GM19099 (cell line): Measurements from ENCODE around the gene SSC4D.
A peak's percentile ranks its signal among the peaks of the same experiment; 100 is the strongest.

Source experiments
- POLR2A ChIP-seq: IDR thresholded peaks from 3 replicates; pipeline ENCODE4 v1.6.1; 2011; ENCODE audit warnings: low read depth; ENCODE audit not compliant: insufficient read length; ENCODE audit errors: extremely low read depth

The SSC4D gene

DNA sequence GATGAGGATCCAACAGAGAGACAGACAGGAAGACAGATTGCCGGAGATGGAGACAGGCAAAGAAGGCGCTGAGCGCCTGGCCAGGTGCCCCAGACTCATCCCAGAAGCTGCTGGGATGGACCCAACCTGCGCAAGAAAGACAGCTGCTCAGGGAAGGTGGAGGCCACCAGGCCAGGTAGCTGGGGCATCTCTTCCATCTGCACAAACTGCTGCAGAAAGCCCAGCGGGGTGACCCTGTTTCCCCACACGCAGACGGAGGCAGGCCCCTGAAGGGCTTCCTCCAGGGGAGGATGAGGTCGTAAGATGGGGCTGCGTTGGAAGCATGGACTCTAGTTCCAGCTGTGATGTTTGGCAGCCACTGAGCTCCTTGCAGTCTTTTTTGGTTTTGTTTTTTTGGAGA is 34.2 kb downstream of the SSC4D start:
- TF ChIP-seq POLR2A: no peak

DNA sequence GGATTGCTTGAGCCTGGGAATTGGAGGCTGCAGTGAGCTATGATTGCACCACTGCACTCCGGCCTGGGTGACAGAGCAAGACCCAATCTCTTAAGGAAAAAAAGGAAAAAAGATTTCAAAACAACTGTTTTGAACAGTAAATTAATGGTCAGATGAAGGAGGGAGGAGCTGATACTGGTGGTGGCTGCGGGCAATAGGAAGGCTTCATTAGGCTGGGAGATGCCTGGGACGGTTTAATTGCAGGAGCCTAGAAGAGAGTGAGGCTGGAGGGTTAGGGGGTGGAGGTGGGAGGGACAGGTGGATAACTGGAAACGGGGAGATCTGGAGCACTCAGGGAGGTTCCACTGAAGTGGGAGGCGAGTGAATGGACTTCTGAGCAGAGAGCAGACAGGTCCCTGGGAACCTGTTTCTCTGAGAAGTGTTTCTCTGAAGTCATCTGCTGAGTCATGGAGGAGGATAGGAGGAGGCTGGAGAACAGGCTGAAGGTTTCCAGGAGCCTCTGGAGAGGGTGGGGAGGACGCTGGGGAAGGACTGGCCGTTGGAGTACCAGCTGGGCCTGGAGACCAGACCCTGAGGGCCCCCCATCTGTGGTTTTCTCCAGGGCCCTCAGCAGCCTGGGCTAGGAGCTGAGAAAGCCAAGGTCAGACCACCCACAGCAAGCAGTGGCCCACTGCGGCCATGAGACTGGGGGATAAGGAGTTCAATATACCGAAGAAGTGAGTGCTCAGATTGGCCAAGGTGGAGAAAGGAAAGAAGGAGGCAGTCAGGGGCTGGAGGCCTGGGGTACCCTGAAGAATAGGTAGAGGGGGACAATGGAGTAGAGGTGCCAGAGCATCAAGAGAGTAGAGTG is 36.3 kb downstream of the SSC4D start:
- no peak for TF ChIP-seq POLR2A

GRCh38 chr7:76371396-76371795 is 38.1 kb downstream of the SSC4D start:
- TF ChIP-seq POLR2A: no peak

DNA sequence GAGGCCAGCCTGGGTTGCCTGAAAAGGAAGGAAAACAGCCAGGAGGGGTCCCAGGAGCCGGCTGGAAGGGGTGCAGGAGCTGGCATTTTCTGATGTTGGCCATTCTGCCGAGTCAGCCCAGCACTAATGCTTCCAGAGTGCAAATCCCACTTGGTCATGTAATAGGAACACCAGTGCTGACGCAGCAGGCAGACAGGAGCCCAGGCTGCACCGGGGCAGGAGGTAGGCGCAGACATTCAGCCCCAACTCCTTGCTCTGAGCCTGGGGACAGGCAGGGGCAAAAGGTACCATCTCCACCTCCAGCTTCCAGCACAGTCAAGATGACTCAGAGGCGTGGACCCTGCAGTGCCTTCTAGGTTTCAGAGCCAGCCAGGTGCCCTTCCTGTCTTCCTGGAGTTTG is 40.5 kb downstream of the SSC4D start:
- no peak for TF ChIP-seq POLR2A

DNA sequence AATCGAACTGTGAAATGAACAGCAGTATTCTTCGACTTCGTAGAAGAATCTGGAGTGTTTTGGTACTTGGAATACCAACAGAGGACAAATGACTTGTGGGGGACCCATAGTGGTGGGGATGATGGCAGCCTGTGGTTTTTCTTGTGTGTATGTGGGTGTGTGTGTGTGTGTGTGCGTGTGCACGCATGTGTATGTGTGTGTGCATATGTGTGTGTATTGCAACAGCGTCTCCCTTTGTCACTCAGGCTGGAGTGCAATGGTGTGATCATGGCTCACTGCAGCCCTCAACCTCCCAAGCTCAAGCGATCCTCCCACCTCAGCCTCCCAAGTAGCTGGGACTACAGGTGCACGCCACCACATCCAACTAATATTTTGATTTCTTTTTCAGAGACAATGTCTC is 41.3 kb downstream of the SSC4D start:
- TF ChIP-seq POLR2A: no peak

DNA sequence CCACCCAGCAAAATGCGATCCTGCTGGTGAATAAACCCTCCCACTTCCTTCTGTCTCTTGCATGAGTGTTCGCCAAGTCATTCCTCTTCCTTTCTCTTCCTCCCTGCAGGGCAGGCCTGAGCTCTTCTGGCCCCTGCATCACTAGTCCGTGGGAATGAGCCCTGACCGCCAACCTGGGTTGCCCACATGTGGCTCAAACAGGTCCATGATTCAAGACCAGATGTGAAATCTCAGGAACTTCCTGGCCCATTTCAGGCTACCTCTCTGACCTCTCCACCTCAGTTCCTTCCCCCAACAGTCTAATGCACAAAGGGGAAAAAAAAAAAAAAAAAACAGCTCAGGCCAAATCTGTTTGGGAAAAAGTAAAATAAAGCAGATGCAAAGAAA is 45.3 kb downstream of the SSC4D start:
- no peak for TF ChIP-seq POLR2A

DNA sequence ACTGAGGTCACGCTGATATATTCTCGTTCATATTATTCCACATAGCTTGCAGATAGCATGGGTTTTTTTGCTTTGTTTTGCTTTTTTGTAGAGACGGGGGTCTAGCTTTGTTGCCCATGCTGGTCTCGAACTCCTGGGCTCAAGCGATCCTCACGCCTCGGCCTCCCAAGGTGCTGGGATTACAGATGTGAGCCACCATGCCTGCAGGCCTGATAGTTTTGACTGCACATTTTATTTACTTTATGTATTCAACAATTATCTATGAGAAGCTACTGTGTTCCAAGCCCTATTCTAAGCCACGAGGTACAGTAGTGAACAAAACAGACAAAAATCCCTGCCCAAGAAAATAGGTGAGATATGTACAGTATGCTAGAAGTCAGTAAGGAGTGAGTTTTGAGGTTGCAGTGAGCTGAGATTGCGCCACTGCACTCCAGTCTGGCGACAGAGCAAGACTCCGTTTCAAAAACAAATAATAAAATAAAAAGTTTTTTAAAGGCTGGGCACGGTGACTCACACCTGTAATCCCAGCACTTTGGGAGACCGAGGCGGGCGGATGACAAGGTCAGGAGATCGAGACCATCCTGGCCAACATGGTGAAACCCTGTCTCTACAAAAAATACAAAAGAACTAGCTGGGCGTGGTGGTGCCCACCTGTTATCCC is 49.4 kb downstream of the SSC4D start:
- TF ChIP-seq POLR2A: no peak

DNA sequence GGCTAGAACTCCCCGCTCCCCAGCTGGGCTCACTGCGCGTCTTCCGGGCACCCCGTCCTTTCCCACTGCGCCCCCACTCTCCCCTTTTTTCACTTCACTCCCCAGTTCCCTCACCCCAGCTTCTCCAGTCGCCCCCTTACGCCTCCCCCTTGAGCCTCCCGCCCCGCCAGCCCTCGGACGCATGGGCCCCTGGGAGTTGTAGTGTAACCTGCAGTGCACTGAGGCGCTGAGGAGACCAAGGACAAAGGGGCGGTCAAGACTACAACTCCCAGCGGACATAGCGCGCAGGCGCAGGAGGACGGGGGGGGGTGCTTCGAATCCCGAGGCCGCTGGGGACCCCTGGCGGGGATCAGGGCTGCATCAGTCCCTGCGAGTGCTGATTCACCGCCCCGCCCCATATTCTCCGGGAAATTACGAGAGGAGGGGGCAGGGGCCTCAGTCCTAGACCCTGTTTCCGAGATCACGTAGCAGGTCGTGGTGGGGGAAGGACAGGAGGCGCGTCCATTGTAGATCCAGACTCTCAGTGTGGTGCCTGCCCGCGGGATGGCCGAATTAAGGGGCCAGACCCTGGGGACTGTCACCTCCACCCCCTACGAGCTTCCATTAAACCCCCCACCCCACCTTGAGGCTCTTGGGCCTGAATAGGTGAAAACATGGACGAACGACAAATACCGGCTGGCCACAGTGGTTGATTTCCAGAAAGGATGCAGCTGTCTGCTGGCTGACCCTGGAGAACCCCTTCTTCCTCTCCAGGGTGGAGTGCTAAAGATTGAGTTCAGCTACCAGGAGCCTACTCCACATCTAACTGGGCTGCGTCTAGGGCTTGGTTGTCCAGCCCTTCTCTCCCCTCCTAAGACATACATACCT is 50.2 kb downstream of the SSC4D start:
- TF ChIP-seq POLR2A: peak; percentile 42

- TF ChIP-seq POLR2A: peak; percentile 98
These were observed 50.9 kb downstream of the SSC4D start, which contains the start of gene YWHAG for GRCh38 chr7:76358481-76359110. Gene YWHAG, minus strand, starts transcription at chr7:76358991. Its CDS starts 183 bp downstream, at chr7:76358808.

GRCh38 chr7:76358011-76358480 is 51.5 kb downstream of the SSC4D start:
- TF ChIP-seq POLR2A: no peak

- no peak for TF ChIP-seq POLR2A
These were observed 52.0 kb downstream of the SSC4D start for GRCh38 chr7:76357475-76358010.

- TF ChIP-seq POLR2A: no peak
These were observed 52.7 kb downstream of the SSC4D start for GRCh38 chr7:76356823-76357222.

- TF ChIP-seq POLR2A: no peak
These were observed 53.4 kb downstream of the SSC4D start for GRCh38 chr7:76356115-76356514.

GRCh38 chr7:76354981-76355730 is 54.3 kb downstream of the SSC4D start:
- no peak for TF ChIP-seq POLR2A
